ENCODE measurements around the gene ART1.

DNA sequence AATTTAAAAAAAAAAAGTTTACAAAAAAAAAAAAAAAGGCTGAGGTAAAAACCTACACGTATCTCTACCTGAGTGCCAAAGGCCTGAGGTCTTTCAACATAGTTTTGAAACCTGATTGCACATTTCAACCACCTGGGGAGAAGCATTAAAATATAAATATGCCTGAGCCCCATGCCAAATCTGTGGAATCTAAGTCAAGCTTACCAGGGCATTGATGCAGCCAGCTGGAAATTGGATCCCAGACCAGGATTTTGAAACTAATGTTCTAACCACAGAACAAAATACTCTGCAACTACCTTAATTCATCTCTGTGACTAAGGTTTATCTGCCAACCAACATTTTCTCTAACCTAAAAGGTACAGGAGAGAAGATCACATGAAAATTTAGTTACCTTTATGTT, 65.0 kb downstream of the ART1 start:
- no peak for TF ChIP-seq POLR2AphosphoS5 (IDR thresholded peaks at IDR 0.05)
- TF ChIP-seq, protein P1, sequence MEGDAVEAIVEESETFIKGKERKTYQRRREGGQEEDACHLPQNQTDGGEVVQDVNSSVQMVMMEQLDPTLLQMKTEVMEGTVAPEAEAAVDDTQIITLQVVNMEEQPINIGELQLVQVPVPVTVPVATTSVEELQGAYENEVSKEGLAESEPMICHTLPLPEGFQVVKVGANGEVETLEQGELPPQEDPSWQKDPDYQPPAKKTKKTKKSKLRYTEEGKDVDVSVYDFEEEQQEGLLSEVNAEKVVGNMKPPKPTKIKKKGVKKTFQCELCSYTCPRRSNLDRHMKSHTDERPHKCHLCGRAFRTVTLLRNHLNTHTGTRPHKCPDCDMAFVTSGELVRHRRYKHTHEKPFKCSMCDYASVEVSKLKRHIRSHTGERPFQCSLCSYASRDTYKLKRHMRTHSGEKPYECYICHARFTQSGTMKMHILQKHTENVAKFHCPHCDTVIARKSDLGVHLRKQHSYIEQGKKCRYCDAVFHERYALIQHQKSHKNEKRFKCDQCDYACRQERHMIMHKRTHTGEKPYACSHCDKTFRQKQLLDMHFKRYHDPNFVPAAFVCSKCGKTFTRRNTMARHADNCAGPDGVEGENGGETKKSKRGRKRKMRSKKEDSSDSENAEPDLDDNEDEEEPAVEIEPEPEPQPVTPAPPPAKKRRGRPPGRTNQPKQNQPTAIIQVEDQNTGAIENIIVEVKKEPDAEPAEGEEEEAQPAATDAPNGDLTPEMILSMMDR (IDR thresholded peaks at IDR 0.05): no peak
